HCT116 (cell line): ENCODE data around the gene TP53TG5. TPM values are rescaled to one million over a fixed set of nuclear protein-coding genes. Genes with fewer than 3 reads are reported as not detected.

ENCODE experiments used
- ATAC-seq: fragments of 200-7000 bp; cut with Tn5 transposase; 2 replicates; pipeline ENCODE4 v1.9.1; 2020; ENCODE audit warnings: mild to moderate bottlenecking, moderate library complexity
- BruUV-seq: library from RNA; stranded (reverse); fragments of 400-500 nt; replicated peaks from 2 replicates; lab custom pipeline; 2021; lab: Mats Ljungman, UMichigan
- CTCF ChIA-PET: fragments of 300-600 bp; sonication (Branson Sonifier 250); formaldehyde crosslinking; loops from one replicate; lab custom pipeline; 2021; ENCODE audit warnings: antibody characterized with exemption; lab: Charles Lee
- POLR2A ChIA-PET: fragments of 300-600, 350-600 bp; sonication (Branson Sonifier 250); formaldehyde crosslinking; loops from one replicate; lab custom pipeline; 2021; ENCODE audit warnings: antibody characterized with exemption; lab: Charles Lee
- RAD21 ChIA-PET, 2 experiments: fragments of 300-600 bp; sonication (Branson Sonifier 250); formaldehyde crosslinking; loops; one replicate each; lab custom pipeline; 2023; ENCODE audit warnings: low total read pairs in 2 of 2; ENCODE audit not compliant: uncharacterized antibody in 2 of 2, unreplicated experiment in 2 of 2, low non-redundant PET in 1 of 2; lab: Charles Lee
- DNase-seq: peaks from one replicate; pipeline ENCODE4 v3.0.0-alpha.2; 2010; ENCODE audit warnings: low read depth, low spot score
- H2AFZ ChIP-seq: fragments of 200-600 bp; shearing (Covaris generic), sonication (generic); 2 replicates; pipeline ENCODE4 v1.6.1; 2017; ENCODE audit warnings: low read depth, mixed run types, mixed read lengths, antibody characterized with exemption, low read length; ENCODE audit not compliant: poor library complexity, severe bottlenecking
- H3K27ac ChIP-seq: 2 replicates; pipeline ENCODE4 v1.5.1; 2012; ENCODE audit warnings: low read depth, low read length
- H3K27me3 ChIP-seq: fragments of 200-600 bp; sonication (generic); 2 replicates; pipeline ENCODE4 v1.6.1; 2016; ENCODE audit warnings: mixed run types, low read length, mixed read lengths; ENCODE audit not compliant: insufficient read depth
- H3K36me3 ChIP-seq, 2 experiments: fragments of 200-500 bp in 1 of 2; fragments of 200-600 bp in 1 of 2; sonication (Bioruptor generic) in 1 of 2; sonication (generic) in 1 of 2; 2 replicates each; pipeline versions ENCODE4 v1.5.1 to v1.6.1; 2014 to 2016; ENCODE audit warnings: low read length in 2 of 2, inconsistent platforms in 1 of 2, mixed read lengths in 1 of 2, mixed run types in 1 of 2; ENCODE audit not compliant: insufficient read depth in 2 of 2, control insufficient read depth in 1 of 2
- H3K4me1 ChIP-seq, 2 experiments: fragments of 200-600 bp in 1 of 2; sonication (generic) in 1 of 2; 2 replicates each; pipeline versions ENCODE4 v1.5.1 to v1.6.1; 2012 to 2017; ENCODE audit warnings: low read length in 2 of 2, inconsistent platforms in 1 of 2, mild to moderate bottlenecking in 1 of 2, mixed read lengths in 1 of 2, mixed run types in 1 of 2, moderate library complexity in 1 of 2; ENCODE audit not compliant: insufficient read depth in 2 of 2, control insufficient read depth in 1 of 2
- H3K4me2 ChIP-seq: fragments of 200-600 bp; sonication (generic); 2 replicates; pipeline ENCODE4 v1.6.1; 2017; ENCODE audit warnings: mixed run types, low read length, mixed read lengths
- H3K4me3 ChIP-seq, 2 experiments: fragments of 200-600 bp in 1 of 2; sonication (generic) in 1 of 2; replicated peaks in 1 of 2; 2 replicates each; pipeline ENCODE4 v1.5.1; 2011 to 2016; ENCODE audit warnings: low read length in 2 of 2, control low read depth in 1 of 2, low read depth in 1 of 2, mild to moderate bottlenecking in 1 of 2, mixed read lengths in 1 of 2, mixed run types in 1 of 2
- H3K79me2 ChIP-seq: fragments of 200-600 bp; sonication (generic); 2 replicates; pipeline ENCODE4 v1.6.1; 2017; ENCODE audit warnings: mild to moderate bottlenecking, mixed run types, low read length, moderate library complexity, mixed read lengths; ENCODE audit not compliant: insufficient read depth
- H3K9ac ChIP-seq: fragments of 200-600 bp; sonication (generic); 2 replicates; pipeline ENCODE4 v1.6.1; 2016; ENCODE audit warnings: low read length, mixed read lengths
- H3K9me2 ChIP-seq: fragments of 200-600 bp; sonication (generic), shearing (Covaris generic); 2 replicates; pipeline ENCODE4 v1.6.1; 2017; ENCODE audit warnings: mixed run types, mild to moderate bottlenecking, moderate library complexity; ENCODE audit not compliant: insufficient read depth
- H3K9me3 ChIP-seq, 2 experiments: fragments of 200-500 bp in 1 of 2; fragments of 200-600 bp in 1 of 2; sonication (Bioruptor generic) in 1 of 2; sonication (generic) in 1 of 2; 2 replicates each; pipeline ENCODE4 v1.6.1; 2014 to 2017; ENCODE audit warnings: low read length in 2 of 2, mixed read lengths in 2 of 2, inconsistent platforms in 1 of 2, low read depth in 1 of 2, mild to moderate bottlenecking in 1 of 2, mixed run types in 1 of 2, moderate library complexity in 1 of 2; ENCODE audit not compliant: control insufficient read depth in 1 of 2, insufficient read depth in 1 of 2
- H4K20me1 ChIP-seq: fragments of 200-600 bp; sonication (generic), shearing (Covaris generic); 2 replicates; pipeline ENCODE4 v1.6.1; 2017; ENCODE audit warnings: mixed run types, mild to moderate bottlenecking, moderate library complexity; ENCODE audit not compliant: insufficient read depth
- ATF3 ChIP-seq: IDR thresholded peaks from 2 replicates; pipeline ENCODE4 v1.6.1; 2012
- CBX3 ChIP-seq: IDR thresholded peaks from 2 replicates; pipeline ENCODE4 v1.6.1; 2012; ENCODE audit warnings: low read depth
- ELF1 ChIP-seq: IDR thresholded peaks from 2 replicates; pipeline ENCODE4 v1.6.1; 2012; ENCODE audit warnings: low read depth, borderline replicate concordance
- POLR2A ChIP-seq: IDR thresholded peaks from 2 replicates; pipeline ENCODE4 v1.7.0; 2011; ENCODE audit warnings: borderline replicate concordance; ENCODE audit not compliant: insufficient read depth, insufficient read length; ENCODE audit errors: extremely low read depth
- RAD21 ChIP-seq: IDR thresholded peaks from 2 replicates; pipeline ENCODE4 v1.6.1; 2012; ENCODE audit warnings: low read depth, mild to moderate bottlenecking
- REST ChIP-seq: IDR thresholded peaks from 2 replicates; pipeline ENCODE4 v1.6.1; 2012; ENCODE audit warnings: low read depth
- SP1 ChIP-seq: IDR thresholded peaks from 2 replicates; pipeline ENCODE4 v1.6.1; 2012; ENCODE audit warnings: low read depth
- SRF ChIP-seq: IDR thresholded peaks from 2 replicates; pipeline ENCODE4 v1.6.1; 2012; ENCODE audit warnings: low read depth
- YY1 ChIP-seq: IDR thresholded peaks from 2 replicates; pipeline ENCODE4 v1.6.1; 2011; ENCODE audit warnings: low read length, low read depth, moderate library complexity, mild to moderate bottlenecking; ENCODE audit not compliant: insufficient replicate concordance; ENCODE audit errors: extremely low read depth
- ZFX ChIP-seq: fragments of 450-650 bp; IDR thresholded peaks from 2 replicates; pipeline ENCODE4 v1.6.1; 2017
- intact Hi-C: fragments of 100-400 bp; cut with micrococcal nuclease; formaldehyde crosslinking; loops from 2 replicates; pipeline ENCODE4 v1.10.0; 2022
- total RNA-seq: library from RNA; stranded (reverse); gene quantifications from one replicate; pipeline ENCODE4 v1.2.1, GENCODE V29; 2021; ENCODE audit not compliant: unreplicated experiment

The TP53TG5 gene
- total RNA-seq, 1 experiment from 2014 or later, result 0.76 TPM

- TF ChIP-seq REST (no peak), ZFX (peak; percentile 42; the same call in 1 of the 2 replicates)
Measured at GRCh38 chr20:45362804-45363610, 15.1 kb downstream of the TP53TG5 start, which contains the start of gene SYS1 (continued).

GRCh38 chr20:45361793-45362192 is 16.3 kb downstream of the TP53TG5 start:
- no peak overlapping the region for H3K27ac ChIP-seq
- intact Hi-C loops, result no loop called here

More at GRCh38 chr20:45361793-45362192, 16.3 kb downstream of the TP53TG5 start:
- ChIA-PET POLR2A (interaction anchor here (0.7 to 5.2 kb wide), 2 partner anchors 14 to 224 kb away, joined by 3 to 55 read pairs; partner anchors contain the start of gene SDC4), CTCF (interaction anchor here (1.6 to 4.6 kb wide), 5 partner anchors 12 to 409 kb away, joined by 5 to 55 read pairs (median 10); no protein-coding TSS in a partner anchor), RAD21 (interaction anchor here in 1 of 2 experiments (1.1 to 1.2 kb wide), 2 partner anchors 39 to 75 kb away, joined by 3 read pairs; no protein-coding TSS in a partner anchor)
- no peak for ATAC-seq
- Histone ChIP-seq H3K4me3 (no peak overlapping the region), H3K9ac (no peak overlapping the region), H3K4me1 (peaks cover 51 to 61% of the 10 kb centered on the region in 2 experiments), H3K79me2 (peaks cover 25% of the 10 kb centered on the region), H3K36me3 (peaks cover 2 to 10% of the 10 kb centered on the region in 2 experiments; a peak in 3 of 4 replicates), H2AFZ (no peak overlapping the region), H3K4me2 (0 out of 2 replicates have a peak overlapping the region, but pooled peaks have one; percentile 11), H3K9me3 (no peaks in the 10 kb centered on the region), H4K20me1 (no peaks in the 10 kb centered on the region), H3K27me3 (no peaks in the 10 kb centered on the region), H3K9me2 (no peaks in the 10 kb centered on the region)
- DNase-seq, result no peak
- no peak for TF ChIP-seq POLR2A
- no peak for TF ChIP-seq YY1
- no peak for TF ChIP-seq CBX3
- no peak for TF ChIP-seq SP1
- no peak for TF ChIP-seq RAD21
- TF ChIP-seq ATF3, result no peak
- TF ChIP-seq REST, result no peak
- no peak for TF ChIP-seq SRF
- no peak for TF ChIP-seq ELF1
- no TSS peak for BruUV-seq
